ENCODE results near the gene FIS1.

DNA sequence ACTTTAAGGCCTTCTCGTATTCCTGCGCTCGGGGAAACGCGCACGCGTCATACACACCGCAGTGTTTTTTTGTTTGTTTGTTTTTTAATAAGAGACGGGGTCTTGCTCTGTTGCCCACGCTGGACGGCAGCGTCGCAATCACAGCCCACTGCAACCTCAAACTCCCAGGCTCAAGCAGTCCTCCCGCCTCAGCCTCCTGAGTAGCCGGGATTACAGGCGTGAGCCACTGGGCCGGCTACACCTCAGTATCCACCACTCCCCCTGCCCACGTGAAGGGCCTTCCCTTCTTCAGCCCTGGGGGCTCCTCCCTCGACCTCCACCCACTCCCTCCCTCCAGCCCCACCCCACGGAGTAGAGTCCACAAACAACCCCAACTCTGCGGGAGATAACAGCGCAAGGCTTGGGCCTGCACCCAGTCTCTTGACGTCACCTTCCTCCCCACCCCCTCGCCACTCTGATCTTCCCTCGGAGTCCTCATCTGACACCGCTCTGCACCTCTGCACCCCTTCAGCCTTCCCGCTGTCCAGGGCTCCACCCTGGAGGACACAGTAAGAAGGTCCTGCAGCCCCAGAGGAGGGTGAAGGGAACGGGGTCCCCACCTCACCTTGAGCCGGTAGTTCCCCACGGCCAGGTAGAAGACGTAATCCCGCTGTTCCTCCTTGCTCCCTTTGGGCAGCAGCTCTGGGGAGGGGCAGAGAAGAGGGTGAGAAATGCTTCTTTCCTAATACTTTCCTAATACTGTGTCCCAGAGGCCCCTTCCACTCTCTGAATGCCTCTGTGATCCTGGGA is 4.5 kb downstream of the FIS1 start:
- TF ChIP-seq, protein P1, sequence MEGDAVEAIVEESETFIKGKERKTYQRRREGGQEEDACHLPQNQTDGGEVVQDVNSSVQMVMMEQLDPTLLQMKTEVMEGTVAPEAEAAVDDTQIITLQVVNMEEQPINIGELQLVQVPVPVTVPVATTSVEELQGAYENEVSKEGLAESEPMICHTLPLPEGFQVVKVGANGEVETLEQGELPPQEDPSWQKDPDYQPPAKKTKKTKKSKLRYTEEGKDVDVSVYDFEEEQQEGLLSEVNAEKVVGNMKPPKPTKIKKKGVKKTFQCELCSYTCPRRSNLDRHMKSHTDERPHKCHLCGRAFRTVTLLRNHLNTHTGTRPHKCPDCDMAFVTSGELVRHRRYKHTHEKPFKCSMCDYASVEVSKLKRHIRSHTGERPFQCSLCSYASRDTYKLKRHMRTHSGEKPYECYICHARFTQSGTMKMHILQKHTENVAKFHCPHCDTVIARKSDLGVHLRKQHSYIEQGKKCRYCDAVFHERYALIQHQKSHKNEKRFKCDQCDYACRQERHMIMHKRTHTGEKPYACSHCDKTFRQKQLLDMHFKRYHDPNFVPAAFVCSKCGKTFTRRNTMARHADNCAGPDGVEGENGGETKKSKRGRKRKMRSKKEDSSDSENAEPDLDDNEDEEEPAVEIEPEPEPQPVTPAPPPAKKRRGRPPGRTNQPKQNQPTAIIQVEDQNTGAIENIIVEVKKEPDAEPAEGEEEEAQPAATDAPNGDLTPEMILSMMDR (IDR thresholded peaks at IDR 0.05) = no peak
- TF ChIP-seq POLR2A (IDR thresholded peaks at IDR 0.05) (no peak), EP300 (IDR thresholded peaks at IDR 0.05) (no peak)

Data from tibial nerve (tissue), 4 donors.